Keratinocyte (primary cell): Measurements from ENCODE around the gene ARID1B. TPM values are rescaled to one million over a fixed set of nuclear protein-coding genes. Genes with fewer than 3 reads are reported as not detected.
A peak's percentile ranks its signal among the peaks of the same experiment; 100 is the strongest.

Experiments
- DNase-seq: peaks from one replicate; pipeline ENCODE4 v3.0.0-alpha.2; 2011; ENCODE audit warnings: low read depth, missing footprints, low spot score
- FAIRE-seq: peaks from 2 replicates; lab custom pipeline; 2011; peaks lifted over from hg19 to GRCh38; lab: Jason Lieb, UNC
- H2AFZ ChIP-seq: 2 replicates; pipeline ENCODE4 v1.6.0; 2012; ENCODE audit warnings: low read length, control low read depth, inconsistent platforms; ENCODE audit not compliant: control insufficient read depth
- H3K27ac ChIP-seq: 2 replicates; pipeline ENCODE4 v1.5.1; 2011; ENCODE audit warnings: low read length; ENCODE audit not compliant: control insufficient read depth, insufficient read depth
- H3K27me3 ChIP-seq: 3 replicates; pipeline ENCODE4 v1.6.0; 2011; ENCODE audit warnings: low read length; ENCODE audit not compliant: control insufficient read depth, insufficient read depth; ENCODE audit errors: extremely low read depth
- H3K36me3 ChIP-seq, 2 experiments: 2 replicates in 1 of 2; 3 replicates in 1 of 2; pipeline ENCODE4 v1.5.1; 2011; ENCODE audit warnings: low read length in 2 of 2, mild to moderate bottlenecking in 1 of 2; ENCODE audit not compliant: control insufficient read depth in 2 of 2, insufficient read depth in 2 of 2; ENCODE audit errors: extremely low read depth in 1 of 2
- H3K4me1 ChIP-seq: 3 replicates; pipeline ENCODE4 v1.5.1; 2011; ENCODE audit warnings: low read length; ENCODE audit not compliant: control insufficient read depth, insufficient read depth; ENCODE audit errors: extremely low read depth
- H3K4me2 ChIP-seq: 3 replicates; pipeline ENCODE4 v1.6.0; 2011; ENCODE audit warnings: low read depth, low read length; ENCODE audit not compliant: control insufficient read depth, insufficient read depth; ENCODE audit errors: extremely low read depth
- H3K4me3 ChIP-seq, 3 experiments: fragments of 200-600 bp in 1 of 3; sonication (generic) in 1 of 3; 2 replicates in 2 of 3; 3 replicates in 1 of 3; pipeline ENCODE4 v1.5.1; 2011 to 2016; ENCODE audit warnings: low read length in 3 of 3, mild to moderate bottlenecking in 3 of 3, control low read depth in 2 of 3, inconsistent platforms in 1 of 3, low read depth in 1 of 3, mixed read lengths in 1 of 3, mixed run types in 1 of 3, moderate library complexity in 1 of 3; ENCODE audit not compliant: control insufficient read depth in 2 of 3, insufficient read depth in 2 of 3; ENCODE audit errors: extremely low read depth in 1 of 3
- H3K79me2 ChIP-seq: 2 replicates; pipeline ENCODE4 v1.6.0; 2012; ENCODE audit warnings: low read length; ENCODE audit not compliant: control insufficient read depth, insufficient read depth
- H3K9ac ChIP-seq: 3 replicates; pipeline ENCODE4 v1.6.0; 2011; ENCODE audit warnings: low read length; ENCODE audit not compliant: control insufficient read depth, insufficient read depth; ENCODE audit errors: extremely low read depth
- H3K9me1 ChIP-seq: 3 replicates; pipeline ENCODE4 v1.6.0; 2011; ENCODE audit warnings: low read length; ENCODE audit not compliant: control insufficient read depth, insufficient read depth; ENCODE audit errors: extremely low read depth
- H3K9me3 ChIP-seq: 2 replicates; pipeline ENCODE4 v1.5.1; 2012; ENCODE audit warnings: low read depth, low read length; ENCODE audit not compliant: control insufficient read depth
- H4K20me1 ChIP-seq: 3 replicates; pipeline ENCODE4 v1.6.0; 2011; ENCODE audit warnings: low read length; ENCODE audit not compliant: control insufficient read depth, insufficient read depth; ENCODE audit errors: extremely low read depth
- CTCF ChIP-seq, 3 experiments: IDR thresholded peaks in 1 of 3; conservative IDR thresholded peaks in 1 of 3; optimal IDR thresholded peaks in 1 of 3; 2 replicates in 2 of 3; 3 replicates in 1 of 3; pipeline versions ENCODE3 to v1.5.1; 2011; ENCODE audit warnings: low read length in 3 of 3, mild to moderate bottlenecking in 3 of 3, moderate library complexity in 2 of 3, control low read depth in 1 of 3, inconsistent platforms in 1 of 3; ENCODE audit not compliant: insufficient read depth in 2 of 3; ENCODE audit errors: extremely low read depth in 1 of 3
- EZH2 ChIP-seq: IDR thresholded peaks from one replicate; pipeline ENCODE4 v1.6.1; 2012; ENCODE audit warnings: inconsistent platforms, mild to moderate bottlenecking, low read length, moderate library complexity
- dilution Hi-C: fragments of 300-500 bp; cut with MboI; formaldehyde crosslinking; loops from one replicate; pipeline ENCODE4 v1.7.0; 2020; ENCODE audit warnings: low sequenced_read_pairs; ENCODE audit not compliant: extremely low pct_ligation_motif_present
- polyA plus RNA-seq, 5 experiments: library from polyadenylated mRNA; depleted of rRNA in 3 of 5; stranded (reverse) in 3 of 5; stranded (forward) in 1 of 5; unstranded in 1 of 5; fragments of >200 nt; gene quantifications; 1 replicate in 1 of 5; 2 replicates in 3 of 5; 3 replicates in 1 of 5; pipeline versions ENCODE4 v1.2.1 to v1.2.3, GENCODE V29; 2011 to 2012; ENCODE audit warnings: missing spikeins in 2 of 5, low read depth in 1 of 5, low replicate concordance in 1 of 5

The ARID1B gene
- polyA plus RNA-seq, 1 donor (not counting 4 experiments of a cell fraction or from before 2014, with no cell fraction given), result 14.9 TPM

DNA sequence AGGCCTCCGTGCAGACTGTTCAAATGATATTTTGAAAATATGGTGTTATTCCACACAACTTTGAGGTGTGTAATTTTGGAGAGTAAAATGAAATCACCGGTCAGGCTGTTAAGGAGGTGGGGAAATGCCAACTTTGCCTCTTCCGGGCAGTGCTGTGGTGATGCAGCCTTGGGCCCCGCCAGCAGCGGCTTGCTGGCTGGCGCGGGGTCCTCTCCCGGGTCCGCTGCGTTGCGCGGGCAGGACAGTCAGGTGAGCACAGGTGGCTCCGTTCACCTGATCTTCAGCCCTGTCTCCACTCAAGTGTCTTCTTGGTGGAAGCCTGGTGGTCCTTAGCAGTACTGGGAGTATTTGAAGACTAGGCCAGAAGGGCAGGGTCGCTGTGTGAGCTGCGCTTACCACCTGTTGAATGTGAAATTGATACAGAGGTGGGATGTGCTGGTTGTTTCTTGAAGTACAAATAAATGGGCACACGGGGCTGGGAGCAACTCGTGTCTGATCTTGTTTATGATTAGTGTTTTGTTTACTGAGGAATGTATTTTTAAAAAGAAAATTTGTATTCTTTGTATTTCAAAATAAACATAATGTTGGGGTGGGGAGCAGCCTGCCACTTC, 184.2 kb downstream of the ARID1B start:
- H3K9me1 ChIP-seq, result no peaks in the 10 kb centered on the region
- H2AFZ ChIP-seq, result no peak overlapping the region
- dilution Hi-C loops, result no loop called here
- H4K20me1 ChIP-seq, result no peaks in the 10 kb centered on the region
- peaks cover 6% of the 10 kb centered on the region for H3K4me1 ChIP-seq
- H3K27ac ChIP-seq, result no peak overlapping the region
- no peak for FAIRE-seq
- H3K27me3 ChIP-seq, result no peaks in the 10 kb centered on the region
- DNase-seq, result no peak
- peaks cover 13% of the 10 kb centered on the region for H3K79me2 ChIP-seq
- no peak overlapping the region for H3K4me2 ChIP-seq
- no peaks in the 10 kb centered on the region for H3K9me3 ChIP-seq
- H3K36me3 ChIP-seq, result no peaks in the 10 kb centered on the region
- H3K9ac ChIP-seq, result no peak overlapping the region
- TF ChIP-seq EZH2, result no peak
- TF ChIP-seq CTCF (optimal IDR thresholded peaks at IDR 0.05 in 1 of 3, IDR thresholded peaks at IDR 0.05 in 1 of 3, conservative IDR thresholded peaks at IDR 0.05 in 1 of 3; ENCODE audit: extremely low read depth in 1 of 3, insufficient read depth in 2 of 3, low read length in 3 of 3), result no peak
- H3K4me3 ChIP-seq, result no peak overlapping the region

DNA sequence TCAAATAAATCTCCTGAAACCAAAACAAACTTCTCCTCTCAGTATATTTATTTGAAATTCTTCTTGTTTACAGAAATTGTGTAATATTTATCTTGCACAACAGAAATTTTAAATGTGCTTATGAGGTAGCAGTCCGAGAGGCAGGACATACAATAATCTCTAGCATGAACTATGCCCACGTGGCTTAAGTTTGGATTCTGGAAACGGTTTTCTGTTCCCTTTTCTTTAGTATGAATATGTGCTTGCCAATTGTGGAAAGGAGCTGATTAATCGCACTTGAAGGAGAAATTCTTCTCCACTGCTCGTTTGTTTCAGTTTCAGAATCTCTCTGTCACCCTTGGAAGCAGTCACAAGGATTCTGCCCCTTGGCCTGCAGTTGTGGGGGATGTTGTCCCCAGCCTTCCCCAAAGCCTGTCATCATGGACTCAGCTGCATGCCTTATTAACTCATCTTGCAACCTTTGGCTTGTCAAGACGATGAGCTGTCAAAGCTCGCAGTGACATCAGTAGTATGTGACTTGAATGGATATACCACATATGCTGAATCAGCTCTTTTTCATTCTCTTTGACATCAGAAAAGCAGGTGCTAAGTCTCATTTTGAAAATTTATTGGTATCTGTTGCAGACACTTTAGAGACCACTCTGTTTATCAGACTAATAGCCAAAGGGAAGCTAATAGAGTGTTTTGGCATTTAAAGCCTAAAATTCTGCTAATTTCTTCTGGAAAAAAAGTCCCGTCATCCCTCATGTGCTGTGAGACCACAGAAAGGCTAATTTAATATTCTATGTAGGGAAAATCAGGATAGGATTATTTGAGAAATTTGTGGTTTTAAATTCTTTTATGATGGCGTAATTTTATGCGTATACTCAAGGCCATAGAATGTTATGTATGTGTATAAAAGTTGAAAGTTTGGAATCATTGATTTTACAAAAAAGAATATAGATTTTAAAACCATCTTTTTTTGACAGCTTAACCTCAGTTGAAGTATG, 186.8 kb downstream of the ARID1B start:
- H3K9me1 ChIP-seq, result no peaks in the 10 kb centered on the region
- H3K4me2 ChIP-seq, result peak overlapping the region; percentile 79
- no peaks in the 10 kb centered on the region for H4K20me1 ChIP-seq
- FAIRE-seq (peak; percentile 76), DNase-seq (no peak)
- H2AFZ ChIP-seq, result no peak overlapping the region
- no peak for TF ChIP-seq EZH2
- no peak for TF ChIP-seq CTCF (optimal IDR thresholded peaks at IDR 0.05 in 1 of 3, IDR thresholded peaks at IDR 0.05 in 1 of 3, conservative IDR thresholded peaks at IDR 0.05 in 1 of 3; ENCODE audit: extremely low read depth in 1 of 3, insufficient read depth in 2 of 3, low read length in 3 of 3)
- no peaks in the 10 kb centered on the region for H3K27me3 ChIP-seq
- H3K27ac ChIP-seq, result peak overlapping the region; percentile 25
- no peaks in the 10 kb centered on the region for H3K9me3 ChIP-seq
- no peak overlapping the region for H3K9ac ChIP-seq
- no peaks in the 10 kb centered on the region for H3K36me3 ChIP-seq
- H3K4me3 ChIP-seq, result peak overlapping the region in 2 of 3 experiments; percentile 40 to 55
- H3K4me1 ChIP-seq, result peaks cover 6% of the 10 kb centered on the region
- dilution Hi-C loops, result no loop called here
- peaks cover 21% of the 10 kb centered on the region for H3K79me2 ChIP-seq
